HG02571 (cell line): ENCODE data around the gene HIPK2.
"Not testable (repeated sequence)": the region's sequence is repeated elsewhere in the genome, so short reads cannot be mapped to it uniquely, and the experiment has no call there.

Experiments
- ATAC-seq: cut with Tn5 transposase; IDR thresholded peaks from one replicate; pipeline ENCODE4 v1.9.1; 2021; ENCODE audit warnings: mild to moderate bottlenecking, moderate library complexity; ENCODE audit not compliant: unreplicated experiment

The HIPK2 gene

DNA sequence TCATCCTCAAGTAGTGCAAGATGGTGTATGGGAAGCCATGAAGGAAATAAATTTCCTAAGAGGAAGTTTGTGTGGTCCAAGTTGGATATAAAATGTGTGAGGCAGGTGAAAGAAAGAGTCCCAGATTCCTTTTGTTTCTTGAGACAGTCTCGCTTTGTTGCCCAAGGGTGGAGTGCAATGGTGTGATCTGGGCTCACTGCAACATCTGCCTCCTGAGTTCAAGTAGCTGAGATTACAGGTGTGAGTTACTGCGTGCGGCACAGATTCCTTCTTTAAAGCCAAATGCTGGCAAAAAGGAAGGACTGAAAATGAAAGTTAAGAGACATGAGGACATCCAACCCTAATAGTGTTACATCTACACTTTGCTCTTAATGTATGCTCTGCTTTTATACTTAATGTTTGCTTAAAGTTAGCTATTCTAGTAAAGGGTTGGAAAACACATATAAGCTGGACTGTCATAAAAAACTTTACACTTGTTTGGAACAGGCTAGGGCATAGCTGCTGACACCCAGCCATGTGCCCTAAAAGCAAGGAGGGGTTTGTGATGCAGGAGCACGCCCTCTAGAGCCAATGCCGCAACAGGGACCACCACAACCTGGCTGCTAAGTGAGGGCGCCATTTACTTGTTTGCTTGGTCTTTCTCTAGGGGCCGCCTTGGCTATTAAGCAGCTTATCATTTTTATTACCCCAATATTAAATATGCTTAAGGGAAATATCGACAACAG lies 219.8 kb downstream of the HIPK2 start:
- ATAC-seq = no peak

DNA sequence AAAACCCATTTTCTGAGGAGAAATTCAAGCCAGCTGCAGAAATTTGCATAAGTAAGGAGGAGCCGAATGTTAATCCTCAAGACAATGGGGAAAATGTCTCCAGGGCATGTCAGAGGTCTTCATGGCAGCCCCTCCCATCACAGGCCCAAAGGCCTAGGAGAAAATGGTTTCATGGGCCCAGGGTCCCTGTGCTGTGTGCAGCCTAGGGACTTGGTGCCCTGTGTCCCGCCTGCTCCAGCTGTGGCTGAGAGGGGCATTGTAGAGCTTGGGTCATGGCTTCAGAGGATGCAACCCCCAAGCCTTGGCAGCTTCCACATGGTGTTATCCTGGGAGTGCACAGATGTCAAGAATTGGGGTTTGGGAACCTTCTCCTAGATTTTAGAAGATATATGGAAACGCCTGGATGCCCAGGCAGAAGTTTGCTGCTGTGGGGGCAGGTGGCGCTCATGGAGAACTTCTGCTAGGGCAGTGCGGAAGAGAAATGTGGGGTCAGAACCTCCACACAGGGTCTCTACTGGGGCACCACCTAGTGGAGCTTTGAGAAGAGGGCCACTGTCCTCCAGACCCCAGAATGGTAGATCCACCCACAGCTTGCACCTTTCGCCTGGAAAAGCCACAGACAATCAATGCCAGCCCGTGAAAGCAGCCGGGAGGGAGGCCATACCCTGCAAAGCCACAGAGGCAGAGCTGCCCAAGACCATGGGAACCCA lies 223.7 kb downstream of the HIPK2 start:
- not testable (repeated sequence) for ATAC-seq

DNA sequence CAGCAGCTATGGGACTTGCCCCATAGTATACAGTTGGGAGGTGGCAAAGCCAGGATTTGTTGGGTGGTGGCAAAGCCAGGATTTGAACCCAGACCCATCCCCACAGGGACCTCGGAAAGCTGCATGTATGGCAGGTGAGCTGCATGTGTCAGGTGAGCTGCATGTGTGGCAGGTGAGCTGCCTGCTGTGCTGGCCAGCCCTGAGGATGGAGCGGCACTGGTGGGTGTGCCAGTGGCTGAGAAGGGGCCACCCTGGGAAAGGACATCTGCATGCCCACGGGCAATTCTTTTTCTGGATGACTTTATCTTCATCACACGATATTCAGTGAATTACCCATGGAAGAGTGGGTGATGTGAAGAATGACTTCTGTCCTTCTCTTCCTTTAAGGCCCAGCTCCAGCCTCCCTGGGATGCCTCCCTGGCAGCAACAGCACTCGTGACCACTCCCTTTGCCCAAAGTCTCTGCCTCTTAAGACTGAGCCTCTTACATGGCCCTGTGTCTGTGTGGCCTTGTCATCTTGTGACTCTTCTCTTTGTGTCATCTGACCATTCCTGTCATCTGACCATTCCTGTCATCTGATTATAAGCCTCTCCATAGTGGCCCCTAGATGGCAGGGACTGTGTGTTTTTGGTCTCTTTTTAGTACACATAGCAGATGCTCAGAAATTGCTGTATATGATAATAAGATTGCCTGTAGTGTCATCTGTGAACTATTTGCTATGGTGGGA lies 229.3 kb downstream of the HIPK2 start:
- ATAC-seq = no peak

DNA sequence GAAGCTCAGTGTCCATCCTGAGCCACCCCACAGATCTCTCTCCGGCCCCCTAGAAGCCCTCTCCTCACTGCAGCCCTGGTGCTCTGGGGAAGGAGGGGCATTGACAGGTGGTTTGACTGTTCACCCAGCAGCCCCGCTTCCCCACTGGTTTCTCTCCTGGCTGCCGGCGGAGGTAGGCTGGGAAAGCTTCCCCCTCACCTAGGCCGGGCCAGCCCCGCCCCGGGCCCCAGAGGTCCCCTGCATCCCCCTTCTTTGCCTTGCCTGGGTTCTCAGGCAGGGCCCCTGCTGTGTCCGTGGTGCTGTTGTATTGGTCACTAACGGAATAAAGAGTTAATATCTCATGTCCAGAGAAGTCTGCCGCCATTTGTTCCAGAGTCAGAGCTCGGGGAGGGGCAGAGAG lies 233.2 kb downstream of the HIPK2 start:
- no peak for ATAC-seq

DNA sequence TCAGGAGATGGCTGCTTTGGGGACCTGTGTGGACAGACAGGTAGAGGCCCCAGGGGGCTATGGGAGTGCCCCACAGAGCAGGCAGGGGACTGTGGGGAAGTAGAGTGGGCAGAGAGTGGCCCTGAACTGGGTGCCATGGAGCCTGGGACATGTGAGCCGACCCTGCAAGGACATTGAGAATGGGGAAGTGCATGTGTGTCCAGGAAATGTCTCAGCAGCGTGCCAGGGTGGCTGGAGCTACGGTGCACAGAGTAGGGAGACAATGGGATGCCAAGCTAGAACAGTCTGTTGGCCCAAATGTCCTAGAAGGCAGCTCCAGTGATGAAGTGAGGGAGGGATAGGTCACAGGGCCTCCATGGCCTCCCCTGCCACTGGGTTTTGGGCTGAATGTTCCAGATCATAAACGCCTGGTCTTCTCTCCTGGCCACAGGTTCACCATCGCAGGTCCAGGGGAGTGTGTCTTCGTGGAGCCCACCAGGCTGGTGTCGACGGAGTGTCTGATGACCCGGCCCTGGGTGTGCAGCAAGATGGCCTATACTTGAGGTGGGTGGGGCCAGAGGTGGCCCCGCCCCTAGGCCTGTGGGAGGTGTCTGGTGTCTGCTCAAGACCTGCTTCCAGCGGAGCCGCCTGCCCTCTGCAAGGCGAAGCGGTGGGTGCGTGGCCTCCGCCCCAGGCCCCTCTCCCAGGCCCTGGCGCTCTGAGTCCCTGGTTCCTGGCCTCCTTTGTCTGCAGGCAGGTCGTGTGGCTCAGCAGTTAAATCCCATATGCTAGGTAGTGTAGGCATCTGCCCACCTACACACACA lies 233.8 kb downstream of the HIPK2 start:
- no peak for ATAC-seq

DNA sequence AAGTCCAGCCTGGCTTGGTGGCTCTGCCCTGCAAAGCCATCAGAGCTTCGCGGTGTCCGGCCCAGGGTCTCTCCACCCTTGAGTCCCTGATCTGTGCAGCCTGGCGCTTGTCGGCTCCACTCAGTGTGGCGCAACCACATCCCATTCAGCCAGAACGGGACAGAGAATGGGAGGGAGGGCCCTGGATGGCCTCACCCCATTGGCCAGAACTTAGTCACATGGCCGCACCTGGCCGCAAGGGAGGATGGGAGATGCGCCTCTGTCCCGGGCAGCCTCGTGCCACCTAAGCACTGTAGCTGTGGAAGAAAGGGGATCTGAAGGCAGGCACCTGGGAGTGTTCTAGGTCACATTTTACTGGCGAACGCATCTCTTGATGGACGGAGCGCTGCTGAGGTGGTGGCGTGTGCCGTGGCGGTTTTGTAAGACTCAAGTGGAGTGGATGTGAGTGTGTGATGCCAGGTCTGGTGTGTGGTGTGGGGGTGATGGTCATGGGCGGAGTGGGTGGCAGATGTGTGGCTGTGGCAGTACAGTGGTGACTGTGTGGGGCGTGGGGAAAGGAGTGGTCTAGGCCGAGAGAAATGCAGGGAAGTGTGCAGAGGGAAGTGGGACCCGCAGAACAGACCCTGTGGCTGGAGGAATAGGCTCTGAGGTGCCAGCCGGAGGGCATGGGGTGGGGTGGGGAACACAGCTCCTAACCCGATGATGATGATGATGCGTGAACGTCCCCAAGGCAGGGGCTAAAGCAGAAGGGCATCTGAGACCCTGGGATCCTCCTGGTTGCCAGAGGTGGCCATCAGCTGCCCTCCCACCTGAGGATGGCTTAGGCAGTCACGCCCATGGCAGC lies 235.3 kb downstream of the HIPK2 start:
- ATAC-seq = no peak

DNA sequence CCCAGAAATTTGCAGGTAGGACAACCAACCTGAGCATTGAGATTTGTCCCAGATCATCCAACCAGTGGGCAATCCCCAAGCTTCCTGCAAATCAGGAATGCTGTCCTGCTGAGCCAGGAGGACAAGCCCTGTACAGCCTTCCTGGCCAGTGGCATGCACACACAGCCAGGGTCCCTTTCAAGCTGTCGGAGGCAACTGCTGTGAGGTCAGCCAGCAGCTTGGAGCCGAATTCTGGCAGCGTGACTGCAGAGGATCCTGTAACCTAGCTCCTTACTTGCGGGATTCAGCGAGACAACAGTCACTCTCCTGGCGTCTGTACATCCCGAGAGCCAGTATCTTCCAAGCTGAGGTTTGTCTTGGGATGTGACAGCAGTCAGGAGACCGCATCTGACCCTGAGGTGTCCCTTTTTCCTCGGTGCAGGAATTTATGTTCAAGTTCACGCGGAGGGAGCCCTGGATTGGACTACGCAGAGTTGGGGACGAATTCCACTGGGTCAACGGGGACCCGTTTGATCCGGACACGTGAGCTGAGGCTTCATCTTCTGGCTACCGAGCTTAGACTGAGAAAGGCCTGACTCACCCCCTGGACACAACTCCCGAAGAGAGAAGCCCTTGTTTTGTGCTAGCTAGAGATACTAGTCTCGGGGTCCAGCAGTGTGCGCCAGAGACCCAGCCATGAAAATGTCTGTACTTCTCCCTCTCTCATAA lies 236.0 kb downstream of the HIPK2 start:
- no peak for ATAC-seq

DNA sequence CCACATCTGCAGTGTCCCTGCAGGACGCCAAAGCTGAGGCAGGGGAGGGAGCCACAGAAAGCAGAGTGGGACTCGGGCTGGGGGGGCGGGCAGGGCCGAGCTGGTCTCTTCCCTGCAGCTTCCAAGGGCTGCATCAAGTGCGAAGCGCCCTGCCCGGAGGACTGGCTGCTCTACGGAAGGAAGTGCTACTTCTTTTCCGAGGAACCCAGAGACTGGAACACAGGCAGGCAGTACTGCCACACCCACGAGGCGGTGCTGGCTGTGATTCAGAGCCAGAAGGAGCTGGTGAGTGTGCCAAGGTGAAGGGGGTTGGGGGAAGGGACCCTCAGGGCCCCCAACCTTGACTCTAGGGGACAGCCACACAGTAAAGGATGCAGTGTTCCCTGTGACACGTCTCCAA lies 237.6 kb downstream of the HIPK2 start:
- no peak for ATAC-seq

DNA sequence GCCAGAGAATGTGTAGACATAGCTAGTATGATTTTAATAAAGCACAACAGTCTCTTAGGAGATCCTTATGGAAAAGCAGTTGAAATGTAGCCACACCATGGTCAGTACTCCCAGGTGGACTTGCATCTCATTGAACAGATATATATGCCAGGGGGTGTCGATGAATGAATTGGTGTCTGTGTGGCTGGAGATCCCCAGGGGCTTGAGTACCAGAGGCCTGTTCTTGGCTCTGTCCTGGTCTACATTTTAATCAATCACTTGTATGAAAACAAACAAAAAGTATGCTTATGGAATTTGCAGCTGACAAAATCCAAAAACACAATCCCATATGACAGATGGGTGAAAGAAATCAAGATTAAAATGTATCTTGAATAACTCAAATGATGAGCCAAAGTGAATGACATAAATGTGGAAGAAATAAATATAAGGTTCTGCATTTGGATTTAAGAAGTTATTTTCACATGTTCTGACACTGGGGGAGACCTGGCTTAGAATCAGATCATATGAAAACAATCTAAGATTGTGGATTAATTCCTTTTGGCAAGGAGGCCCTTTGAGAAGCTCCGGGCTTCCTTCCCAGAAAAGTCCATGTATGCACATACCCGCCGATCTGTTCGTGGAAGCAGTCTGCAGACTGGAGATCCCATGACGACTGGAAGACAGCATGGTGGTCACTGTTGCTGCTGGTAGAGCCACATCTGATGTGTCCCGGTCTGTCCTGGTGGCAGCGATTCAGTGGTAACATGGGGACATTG lies 238.7 kb downstream of the HIPK2 start:
- no peak for ATAC-seq

DNA sequence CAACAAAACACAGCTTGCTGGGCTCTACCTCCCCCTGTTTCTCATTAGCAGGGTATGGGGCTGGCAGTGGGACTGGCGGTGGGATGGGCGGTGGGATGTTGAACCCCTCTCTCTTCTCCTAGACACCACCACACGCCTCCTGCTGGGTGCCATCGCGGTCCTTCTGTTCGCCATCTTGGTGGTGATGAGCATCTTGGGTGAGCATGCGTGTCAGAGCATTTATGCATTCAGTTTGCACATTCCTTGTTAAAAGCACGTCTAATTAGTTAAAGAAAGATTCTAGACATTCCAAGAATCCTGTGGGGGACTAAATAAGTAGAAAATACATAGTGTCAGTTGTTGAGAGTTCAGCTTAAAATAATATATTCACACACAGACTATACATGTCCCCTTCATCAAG lies 241.6 kb downstream of the HIPK2 start:
- ATAC-seq = no peak

DNA sequence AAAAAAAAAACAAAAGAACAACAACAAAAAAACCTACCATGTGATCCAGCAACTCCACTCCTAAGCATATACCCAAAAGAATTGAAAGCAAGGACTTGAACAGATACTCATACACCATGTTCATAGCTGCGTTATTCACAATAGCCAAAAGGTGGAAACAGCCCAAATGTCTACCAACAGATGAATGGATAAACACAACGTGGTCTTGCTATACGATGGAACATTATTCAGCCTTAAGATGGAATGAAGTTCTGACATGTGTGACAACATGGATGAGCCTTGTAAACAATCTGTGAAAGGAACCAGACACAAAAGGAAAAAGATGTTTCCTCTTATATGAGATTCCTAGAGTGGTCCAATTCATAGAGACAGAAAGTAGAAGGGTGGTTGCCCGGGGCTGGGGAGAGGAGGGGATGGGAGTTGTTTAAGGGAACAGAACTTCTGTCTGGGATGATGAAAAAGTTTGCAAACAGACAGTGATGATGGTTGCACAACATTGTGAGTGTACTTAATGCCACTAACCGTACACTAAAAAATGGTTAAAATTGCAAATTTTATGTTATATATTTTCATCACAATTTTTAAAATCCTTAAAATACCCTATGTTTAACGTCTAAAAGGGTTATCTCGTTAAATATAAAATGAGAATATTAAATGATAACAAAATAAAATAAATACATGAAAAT lies 242.7 kb downstream of the HIPK2 start:
- no peak for ATAC-seq

DNA sequence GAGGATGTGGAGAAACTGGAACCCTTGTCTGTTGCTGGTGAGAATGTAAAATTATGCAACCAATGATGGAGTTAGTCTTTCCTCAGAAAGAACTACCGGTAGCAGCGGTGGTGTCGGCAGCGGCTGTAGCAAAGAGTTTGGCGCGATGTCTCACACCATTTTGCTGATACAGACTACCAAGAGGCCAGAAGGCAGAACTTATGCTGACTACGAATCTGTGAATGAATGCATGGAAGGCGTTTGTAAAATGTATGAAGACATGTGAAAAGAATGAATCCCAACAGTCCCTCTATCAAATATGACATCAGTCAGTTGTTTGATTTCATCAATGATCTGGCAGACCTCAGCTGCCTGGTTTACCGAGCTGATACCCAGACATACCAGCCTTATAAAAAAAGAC lies 243.7 kb downstream of the HIPK2 start:
- no peak for ATAC-seq

DNA sequence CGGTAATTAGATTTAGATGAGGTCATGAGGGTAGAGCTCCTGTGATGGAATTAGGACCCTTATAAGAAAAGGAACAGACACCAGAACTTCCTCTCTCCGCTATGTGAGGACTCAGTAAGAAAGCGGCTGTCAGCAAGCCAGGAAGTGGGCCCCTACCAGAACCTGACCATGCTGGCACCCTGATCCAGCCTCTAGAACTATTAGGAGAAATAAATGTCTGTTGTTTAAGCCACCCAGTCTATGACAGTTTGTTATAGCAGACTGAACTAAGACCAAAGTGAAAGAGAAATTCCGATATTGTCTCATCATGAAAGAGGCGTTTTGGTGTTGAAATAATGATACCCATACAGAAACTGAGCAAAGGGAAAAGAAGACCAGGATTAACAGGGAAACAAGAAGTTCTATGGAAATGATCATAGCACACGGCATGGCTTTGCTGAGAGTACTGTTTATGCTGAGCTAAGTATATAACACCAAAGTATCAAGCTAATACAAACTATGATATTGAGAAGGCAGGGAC lies 245.1 kb downstream of the HIPK2 start:
- no peak for ATAC-seq

DNA sequence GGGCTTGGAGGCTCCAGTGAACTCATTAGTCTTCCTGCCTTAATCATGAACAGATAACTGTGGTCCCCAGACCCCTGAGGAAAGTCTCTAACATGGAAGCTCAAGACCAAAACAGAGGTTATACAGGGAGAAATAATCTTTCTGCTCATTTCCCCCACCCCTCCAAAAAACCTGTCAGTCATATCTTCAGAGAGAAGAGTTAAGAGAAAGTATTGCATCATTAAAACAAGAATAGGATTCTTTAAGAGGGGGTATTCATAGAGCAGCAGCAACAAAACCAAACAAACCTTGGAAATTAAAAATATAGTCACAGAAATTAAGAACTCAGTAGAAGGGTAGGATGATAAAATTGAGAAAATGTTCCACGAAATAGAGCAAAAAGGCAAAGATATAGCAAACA lies 246.7 kb downstream of the HIPK2 start:
- no peak for ATAC-seq

DNA sequence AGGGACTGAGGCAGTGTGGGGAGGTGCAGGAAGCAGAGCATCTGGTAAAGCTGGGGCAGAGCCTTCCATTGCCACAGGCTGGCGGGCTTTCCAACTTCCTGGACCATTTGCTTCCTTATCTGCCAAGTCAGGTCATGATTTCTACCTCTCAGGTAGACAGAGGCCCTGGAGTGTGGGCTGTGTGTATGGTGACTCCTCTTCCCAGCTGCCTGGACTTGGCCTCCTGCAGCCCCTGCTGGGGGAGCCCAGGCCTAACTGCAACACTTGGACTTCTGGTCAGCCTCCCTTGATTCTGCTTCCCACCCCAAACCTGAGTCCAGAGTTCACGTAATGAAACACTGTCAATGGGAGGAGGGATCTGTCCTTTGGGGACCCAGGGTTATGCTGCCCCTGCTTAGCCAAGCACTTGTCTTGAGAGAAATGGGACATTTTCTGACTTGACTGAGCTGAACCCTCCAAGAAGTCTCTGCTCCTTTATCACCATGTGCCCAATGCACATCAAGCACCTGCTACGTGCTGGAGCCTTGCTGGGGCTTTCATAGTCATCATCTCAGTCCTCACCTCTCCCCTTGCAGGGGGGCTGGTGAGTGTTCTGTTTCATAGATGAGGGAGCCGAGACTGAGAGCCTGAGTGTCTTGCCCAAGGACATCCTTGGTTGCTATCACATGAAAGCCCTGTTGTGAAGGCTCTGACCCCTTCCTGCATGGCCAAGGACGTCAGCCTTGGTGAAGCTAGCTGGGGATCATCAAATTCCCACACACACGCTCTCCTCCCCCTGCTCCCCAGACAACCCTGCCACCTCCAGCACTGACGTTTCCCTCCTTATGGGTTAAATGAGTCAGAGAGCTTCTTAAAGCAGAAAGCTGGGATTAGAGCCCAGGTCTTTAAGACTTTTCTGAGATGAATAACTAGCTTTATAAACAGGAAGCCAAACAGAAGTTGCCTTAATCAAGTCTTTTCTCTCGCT lies 250.9 kb downstream of the HIPK2 start:
- ATAC-seq = no peak

DNA sequence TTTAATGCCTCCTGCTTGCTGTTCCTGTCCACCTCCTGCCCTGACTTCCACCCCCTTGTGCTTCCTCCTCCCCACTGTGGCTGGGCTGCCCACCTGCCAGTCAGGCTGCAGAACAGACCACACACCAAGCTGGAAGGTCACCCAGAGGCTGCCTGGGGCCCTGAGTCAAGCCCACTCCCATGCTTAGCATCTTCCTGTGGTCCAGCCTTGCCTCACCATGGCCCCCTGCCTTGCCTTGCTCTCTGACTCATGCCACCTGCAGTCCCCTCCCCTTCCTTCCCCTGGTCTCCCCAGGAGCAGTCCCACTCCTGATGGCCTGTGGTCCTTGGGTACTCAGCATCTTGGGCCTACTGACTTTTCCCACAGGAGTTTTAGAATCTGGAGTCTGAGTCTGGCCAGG lies 252.0 kb downstream of the HIPK2 start:
- ATAC-seq = no peak

DNA sequence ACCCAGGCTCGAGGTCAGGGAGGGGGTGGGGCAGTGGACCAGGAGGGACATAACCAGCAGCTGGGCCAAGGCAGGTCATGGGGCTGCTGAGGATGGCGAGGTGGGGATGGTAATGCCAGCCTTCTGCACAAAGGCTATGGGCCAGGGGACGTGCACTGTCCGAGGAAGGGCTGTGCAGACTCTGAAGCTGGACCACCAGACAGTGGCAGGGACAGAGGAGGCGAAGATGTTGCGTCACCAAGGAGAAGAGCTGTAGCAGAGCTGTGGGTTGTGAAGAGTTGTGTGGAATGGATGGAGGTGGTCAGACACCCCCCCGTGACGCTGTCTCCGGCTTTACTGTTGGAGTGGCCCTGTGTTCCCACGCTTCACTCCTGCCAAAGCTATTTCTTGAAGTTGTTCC lies 252.6 kb downstream of the HIPK2 start:
- no peak for ATAC-seq
